ENCODE data around the gene BANP.
"Not testable (repeated sequence)": the region's sequence is repeated elsewhere in the genome, so short reads cannot be mapped to it uniquely, and the experiment has no call there.

Gene BANP

DNA sequence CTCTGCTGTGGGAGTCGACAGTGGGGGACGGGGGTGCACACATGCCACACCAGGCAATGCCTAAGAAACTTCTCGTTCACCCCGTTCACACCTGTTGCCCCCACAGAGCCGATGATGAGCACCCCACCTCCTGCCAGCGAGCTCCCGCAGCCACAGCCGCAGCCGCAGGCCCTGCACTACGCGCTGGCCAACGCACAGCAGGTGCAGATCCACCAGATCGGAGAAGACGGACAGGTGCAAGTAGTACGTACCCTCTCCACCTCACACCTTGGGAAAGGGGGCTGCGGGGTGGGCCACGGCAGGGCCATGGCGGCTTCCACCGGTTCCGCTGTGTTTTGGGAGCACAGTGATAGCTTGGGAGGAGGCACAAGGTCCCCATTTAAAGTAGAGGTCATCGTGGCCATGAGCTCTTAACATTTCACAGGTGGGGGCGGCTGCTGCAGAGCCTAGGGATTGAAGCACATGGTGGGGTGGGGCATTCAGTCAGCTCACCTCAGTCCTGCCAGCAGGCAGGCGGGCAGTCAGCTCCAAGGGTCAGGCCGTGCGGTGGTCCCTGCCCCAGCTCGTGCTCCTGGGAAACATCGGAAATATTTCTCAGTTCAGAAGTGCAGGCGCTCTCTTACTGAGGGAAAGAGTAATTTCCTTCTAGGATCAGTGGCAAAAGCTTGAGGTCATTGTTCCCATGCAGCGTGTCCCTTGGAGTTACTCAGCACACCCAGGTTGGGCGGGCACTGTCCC lies 81.9 kb downstream of the BANP start:
- DNase-seq (ENCODE audit: low read depth): not testable (repeated sequence)

DNA sequence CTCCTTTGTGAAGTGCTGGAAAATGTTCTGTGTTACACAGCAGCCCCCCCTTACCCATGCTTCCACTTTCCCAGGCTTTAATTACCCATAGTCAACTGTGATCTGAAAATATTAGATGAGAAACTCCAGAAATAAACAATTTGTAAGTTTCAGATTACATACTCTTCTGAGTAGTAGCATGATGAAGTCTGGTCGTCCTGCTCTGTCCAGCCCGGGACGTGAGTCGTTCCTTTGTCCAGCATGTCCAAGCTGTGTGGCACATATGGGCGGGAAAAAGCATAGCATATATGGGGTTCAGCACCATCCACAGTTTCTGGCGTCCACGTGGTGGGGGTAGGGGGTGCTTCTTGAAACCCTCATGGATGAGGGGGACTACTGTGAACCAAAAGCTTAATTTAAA lies 83.5 kb downstream of the BANP start:
- no peak for DNase-seq (ENCODE audit: low read depth)

DNA sequence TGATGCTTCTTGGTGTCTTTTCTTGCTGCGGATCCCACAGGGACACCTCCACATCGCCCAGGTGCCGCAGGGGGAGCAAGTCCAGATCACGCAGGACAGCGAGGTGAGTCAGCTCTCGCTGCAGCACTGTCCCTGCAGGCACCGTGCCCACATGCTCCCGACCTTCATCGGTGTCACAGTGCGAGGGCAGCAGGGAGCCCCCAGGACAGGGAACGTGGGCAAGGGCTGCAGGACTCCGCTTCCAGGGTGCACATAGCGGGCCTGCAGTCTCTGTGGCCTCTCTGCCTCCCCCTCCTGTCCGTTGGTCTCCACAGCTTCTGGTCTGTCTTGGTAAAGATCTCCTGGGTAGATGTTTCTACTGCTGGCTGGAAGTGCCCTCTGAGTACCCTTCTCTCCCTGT lies 84.1 kb downstream of the BANP start:
- no peak for DNase-seq (ENCODE audit: low read depth)

DNA sequence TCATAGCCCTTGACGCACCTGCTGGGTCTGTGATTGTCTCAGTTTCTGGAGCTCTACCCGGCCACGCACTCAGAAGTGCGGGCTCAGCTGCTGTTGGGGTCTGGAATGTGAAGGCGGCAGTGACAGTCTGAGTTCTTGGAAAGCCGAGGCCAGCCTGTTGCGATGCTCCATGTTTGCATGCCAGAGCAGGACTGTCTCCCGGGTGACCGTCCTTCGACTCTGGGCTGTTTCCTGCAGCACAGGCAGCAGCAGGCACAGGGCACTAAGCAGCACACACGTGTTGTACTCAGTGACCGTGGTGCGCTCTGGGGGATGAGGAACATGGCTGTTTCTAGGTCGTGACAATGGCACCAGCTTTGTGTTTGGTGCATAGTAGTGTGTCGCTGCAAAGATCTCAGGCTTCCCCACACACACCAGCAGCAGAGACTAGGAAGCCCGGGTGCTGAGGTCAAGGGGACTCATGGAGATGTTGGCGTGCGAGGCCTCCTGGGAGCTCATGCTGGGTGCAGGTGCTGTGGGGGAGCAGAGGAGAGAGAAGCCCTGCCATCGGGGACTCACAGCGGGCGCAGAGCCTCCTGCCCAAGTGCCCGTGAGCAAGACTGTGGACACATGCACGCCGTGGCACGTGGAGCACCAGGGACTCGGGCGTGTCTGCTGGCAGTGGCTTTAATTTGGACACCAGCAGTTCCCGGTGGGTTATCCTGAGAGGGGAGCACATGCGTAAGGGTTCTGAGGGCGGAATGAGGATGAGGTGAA lies 84.8 kb downstream of the BANP start:
- not testable (repeated sequence) for DNase-seq (ENCODE audit: low read depth)

DNA sequence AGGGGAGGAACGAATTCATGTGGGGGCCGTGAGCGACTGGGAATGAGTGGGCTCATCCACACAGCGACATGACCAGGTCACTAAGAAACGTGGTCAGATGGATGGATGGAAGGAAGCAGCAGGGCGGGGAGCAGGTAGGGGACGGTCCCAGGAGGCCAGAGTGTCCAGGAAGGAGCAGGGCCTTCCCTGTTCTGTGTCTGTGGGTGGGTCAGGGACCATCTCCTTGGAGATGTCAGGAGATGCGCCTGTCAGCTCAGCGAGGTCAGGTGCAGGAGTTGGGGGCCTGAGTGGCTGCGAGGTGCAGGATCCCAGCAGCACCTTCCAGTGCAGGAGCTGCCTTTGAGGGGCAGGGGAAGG lies 85.4 kb downstream of the BANP start:
- DNase-seq (ENCODE audit: low read depth): not testable (repeated sequence)

DNA sequence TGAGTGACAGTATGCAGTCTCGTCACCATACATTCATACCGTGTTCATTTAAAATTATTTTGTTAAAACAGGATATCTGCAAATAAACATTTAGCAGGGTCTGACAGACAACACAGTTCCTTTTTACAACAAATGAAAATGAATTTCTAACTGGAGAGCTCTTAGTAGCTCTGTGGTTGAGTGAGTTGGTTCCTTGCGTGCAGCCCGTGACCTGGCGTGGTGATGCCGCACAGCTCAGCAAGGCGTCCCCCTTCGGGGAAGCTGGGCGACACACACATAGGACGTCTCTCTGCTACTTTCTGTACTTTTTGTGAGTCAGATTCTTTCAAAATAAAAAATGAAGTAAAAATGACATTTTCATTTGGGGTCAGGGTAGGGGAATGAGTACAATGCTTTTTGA lies 86.1 kb downstream of the BANP start:
- DNase-seq (ENCODE audit: low read depth): not testable (repeated sequence)

DNA sequence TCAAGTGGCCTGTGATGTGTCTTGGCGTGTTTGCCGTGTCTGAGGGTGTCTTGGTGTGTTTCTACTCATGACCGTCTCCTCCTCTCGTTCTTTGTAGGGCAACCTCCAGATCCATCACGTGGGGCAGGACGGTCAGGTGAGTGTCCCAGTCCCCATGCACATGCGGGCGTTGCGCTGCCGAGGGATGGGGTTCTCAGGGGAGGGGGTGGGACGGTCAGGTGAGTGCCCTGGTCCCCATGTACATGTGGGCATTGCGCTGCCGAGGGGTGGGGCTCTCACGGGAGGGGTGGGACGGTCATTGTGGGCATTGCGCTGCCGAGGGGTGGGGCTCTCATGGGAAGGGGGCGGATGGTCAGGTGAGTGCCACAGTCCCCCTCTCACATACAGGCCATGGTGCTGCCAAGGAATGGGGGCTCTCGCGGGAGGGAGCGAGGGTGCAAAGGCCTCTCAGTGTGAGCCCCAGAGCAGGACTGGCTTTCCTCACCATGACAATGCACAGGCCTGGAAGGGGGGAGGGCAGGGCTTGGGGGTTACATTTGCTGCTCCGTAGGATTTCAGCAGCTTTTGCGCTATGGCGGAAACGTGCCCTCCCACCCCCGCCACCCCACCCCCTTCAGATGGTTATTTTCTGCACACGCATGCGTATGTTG lies 86.8 kb downstream of the BANP start:
- DNase-seq (ENCODE audit: low read depth): not testable (repeated sequence)

DNA sequence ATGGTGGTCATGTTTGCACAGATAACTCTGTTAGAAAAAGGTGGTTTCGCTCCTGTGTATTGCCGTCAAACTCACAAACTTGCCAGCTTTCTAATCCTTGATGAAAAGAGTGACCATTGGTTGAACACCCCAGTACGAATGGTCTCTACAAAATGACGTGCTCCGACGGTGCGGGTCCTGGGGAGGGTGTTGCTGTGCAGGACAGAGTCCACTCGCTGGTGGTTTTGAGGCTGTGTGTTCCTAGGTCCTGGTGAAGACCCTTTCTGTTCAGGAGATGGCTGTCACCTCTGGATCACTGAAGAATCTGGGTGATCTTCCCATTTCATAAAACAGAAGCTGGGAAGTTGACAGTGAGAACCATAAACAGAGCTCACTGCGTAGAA lies 87.3 kb downstream of the BANP start:
- DNase-seq (ENCODE audit: low read depth): not testable (repeated sequence)

DNA sequence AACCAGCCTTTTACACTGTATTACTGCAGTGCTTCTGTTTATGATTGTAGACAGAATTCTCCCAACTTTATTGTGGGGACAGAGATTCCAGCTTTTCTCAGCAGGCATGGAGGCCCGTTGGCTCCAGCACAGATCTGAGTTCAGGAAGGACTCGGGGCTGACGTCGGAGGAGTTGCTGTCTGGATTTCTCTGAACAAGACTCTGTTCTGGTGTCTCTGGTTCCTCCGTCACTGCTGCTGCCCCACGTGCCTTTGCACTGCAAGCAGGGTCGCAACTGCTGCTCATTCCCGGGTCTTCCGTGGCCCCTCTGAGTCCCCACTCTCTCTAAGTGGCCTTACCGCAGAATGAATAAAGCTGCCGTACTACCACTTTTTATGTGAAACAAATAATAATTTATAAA lies 88.4 kb downstream of the BANP start:
- no peak for DNase-seq (ENCODE audit: low read depth)

DNA sequence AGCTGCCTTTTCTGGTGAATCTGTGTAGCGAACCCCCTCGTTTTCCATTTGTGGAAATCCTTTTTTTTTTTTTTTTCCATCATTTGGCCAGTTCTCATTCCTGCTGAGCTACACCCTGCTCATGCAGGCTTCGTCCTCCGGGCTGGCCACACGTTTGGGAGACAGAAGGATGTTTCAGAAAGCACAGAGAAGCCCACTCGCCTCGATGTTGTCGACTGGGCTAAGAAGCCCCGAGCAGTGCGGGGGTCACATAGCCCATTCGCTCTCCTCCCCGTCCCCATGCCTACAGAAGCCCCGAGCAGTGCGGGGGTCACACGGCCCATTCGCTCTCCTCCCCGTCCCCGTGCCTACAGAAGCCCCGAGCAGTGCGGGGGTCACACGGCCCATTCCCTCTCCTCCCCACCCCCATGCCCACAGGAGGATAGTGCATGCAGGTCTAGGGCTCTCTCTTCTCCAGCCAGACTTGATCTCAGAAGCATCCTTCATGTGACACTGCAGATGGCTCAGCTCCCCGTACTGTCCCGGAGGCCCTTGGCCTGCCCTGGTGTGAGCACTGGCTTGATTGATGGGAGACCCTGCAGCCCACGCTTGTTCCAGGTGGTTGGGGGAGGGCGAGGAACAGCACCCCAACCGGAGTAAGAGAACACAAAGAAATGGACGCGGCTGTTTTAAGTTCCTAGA lies 89.1 kb downstream of the BANP start:
- DNase-seq (ENCODE audit: low read depth): not testable (repeated sequence)

DNA sequence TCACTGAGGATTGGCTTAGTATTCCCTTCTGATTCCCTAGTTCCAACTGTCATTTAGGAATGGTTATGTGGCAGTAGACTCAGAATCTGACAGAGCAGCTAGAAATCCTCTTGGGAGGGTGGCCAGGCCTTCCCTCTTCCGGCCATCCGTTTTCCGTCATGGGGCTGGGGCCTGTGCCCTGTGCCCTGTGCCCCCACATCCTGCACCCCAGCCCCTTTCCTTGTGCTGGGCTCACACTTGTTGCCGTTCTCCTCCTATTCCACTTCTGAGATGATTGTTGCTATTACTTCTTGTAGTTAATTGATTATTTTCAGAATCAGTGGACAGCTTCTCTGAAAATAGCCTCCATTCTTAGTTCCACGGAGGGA lies 89.6 kb downstream of the BANP start:
- not testable (repeated sequence) for DNase-seq (ENCODE audit: low read depth)

DNA sequence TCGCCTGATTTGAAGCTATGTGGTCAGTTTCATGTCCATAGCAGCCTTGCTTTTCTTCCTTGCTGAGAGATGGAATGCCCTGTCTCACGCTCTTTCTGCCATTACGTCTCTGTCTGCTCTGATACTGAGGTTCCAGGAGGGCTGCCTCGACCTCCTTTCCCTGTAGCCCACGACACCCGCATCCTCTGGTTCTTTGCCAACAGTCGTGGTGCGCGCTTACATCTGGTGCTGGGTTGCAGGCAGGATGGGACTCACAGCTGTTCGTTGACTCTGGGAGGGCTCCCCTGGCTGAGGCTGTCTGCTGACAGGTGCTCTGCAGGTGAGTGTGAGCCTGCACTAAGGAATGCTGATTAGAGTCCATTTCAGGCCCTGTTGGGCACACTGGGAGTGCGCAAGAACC lies 90.3 kb downstream of the BANP start:
- DNase-seq (ENCODE audit: low read depth): not testable (repeated sequence)

DNA sequence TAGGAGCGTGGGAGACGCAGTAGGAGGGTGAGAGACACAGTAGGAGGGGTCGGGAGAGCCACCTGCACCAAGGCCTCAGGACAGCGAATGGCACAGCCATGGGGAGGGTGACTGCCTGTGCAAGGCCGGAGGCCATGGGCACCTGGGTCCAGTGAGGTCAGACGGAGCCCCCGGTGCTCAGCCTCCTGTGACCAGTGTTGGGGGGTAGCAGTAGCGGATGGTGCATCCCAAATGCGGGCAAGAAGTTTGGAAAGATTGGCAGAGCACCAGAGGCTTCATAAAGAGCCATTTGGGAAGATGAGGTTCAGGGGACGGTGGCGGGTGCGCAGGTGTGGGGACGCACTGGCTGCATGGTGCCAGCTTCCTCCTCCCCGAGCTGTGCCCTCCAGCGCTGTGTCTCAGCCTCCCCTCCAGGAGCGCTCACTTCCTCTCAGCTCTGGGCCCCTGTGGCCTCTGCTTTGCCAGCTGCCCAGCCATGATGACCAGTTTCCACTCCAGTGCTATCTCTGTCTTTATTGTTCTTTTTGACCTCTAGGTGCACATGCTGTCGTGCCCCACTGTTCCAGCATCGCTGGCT lies 90.8 kb downstream of the BANP start:
- DNase-seq (ENCODE audit: low read depth): not testable (repeated sequence)

DNA sequence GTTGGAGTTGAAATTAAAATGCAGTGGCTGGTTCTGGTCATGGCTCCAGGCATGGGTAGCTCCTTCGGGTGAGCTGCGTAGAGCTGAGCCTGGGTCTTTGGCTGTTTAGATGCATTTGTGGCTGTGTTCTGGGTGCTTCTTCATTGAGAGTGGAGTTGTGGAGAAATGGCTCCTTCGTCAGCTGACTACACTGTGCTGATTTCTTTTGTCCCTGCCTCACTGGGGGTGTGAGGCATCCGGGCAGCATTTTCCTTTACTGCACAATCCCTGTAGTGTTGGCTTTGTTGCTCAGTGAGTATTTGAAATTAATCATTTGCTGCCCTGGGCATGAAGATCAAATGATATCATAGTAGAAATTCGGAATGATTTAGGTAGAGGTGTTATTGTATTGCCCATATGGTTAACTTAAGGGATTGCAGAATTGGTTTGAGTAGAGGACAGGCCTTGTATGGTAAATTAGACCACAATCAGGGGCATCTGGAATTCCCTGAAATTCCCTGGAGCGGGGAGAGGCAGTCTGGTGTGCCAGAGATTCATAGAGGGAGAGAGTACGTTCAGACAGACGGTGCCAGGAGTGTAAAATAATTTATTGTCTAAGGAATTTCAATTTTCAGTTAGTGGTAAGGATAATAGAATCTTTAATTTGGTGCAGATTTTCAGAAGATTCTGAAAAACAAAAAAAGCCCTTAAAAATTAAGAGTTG lies 92.1 kb downstream of the BANP start:
- not testable (repeated sequence) for DNase-seq (ENCODE audit: low read depth)

DNA sequence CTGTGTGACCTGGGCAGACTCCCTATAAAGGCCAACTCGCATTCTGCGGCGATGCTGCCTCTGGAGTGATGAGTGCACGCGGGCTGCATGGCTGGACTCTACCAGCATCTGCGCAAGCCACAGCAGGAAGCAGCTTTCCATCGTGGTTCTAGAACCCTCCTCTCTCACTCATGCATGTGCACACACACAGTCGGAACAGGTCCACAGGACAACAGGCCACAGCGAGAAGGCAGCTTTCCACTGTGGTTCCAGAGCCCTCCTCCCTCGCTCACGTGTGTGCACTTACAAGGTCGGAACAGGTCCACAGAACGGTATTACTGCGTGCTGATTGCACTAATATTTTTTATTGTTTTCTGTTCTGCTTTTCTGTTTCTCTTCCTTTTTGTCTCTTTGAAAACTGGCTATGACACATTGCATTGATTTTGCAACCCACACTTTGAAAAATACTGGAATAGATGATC lies 92.9 kb downstream of the BANP start:
- not testable (repeated sequence) for DNase-seq (ENCODE audit: low read depth)

DNA sequence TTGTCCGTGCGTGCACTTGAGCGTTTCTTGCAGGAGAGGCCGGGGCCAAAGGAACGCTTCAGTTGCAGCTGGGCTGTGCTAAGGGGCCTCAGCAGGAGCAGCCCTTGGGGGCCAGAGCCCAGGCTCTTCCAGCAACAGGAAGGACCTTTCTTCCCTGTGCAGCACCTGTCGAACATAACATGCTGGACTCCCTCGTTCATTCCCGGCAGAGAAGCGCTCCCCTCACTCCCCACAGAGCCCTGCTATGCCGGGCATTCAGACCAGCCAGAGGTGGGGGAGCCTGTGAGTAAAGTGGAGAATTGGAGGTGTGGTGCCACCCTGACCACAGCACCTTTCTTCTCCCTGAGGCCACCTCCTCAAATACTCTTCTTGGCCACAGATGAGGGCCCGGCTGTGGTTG lies 94.1 kb downstream of the BANP start:
- DNase-seq (ENCODE audit: low read depth): not testable (repeated sequence)

DNA sequence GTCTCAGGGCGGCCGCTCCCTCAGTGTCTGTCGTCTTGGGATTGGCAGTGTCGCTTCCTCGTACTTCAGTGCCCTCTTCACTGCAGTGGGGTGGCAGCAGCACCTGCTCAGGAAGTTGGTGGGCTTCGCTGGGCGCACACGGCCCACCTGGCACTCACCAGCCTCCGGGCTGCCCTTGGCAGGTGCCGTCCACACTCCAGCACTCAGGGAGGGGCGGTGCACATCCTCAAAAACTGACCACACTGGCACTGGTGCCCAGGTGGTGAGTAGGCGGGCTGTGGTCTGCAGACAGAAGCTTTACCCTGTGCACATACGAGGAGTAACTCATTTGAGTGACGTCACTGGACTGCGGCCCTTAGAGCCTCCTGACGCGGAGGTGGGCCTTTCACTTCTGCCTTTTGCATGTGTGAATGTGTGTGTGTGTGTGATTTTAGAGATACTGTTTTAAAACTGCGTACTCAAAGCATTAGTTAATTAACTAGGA lies 94.6 kb downstream of the BANP start:
- no peak for DNase-seq (ENCODE audit: low read depth)

DNA sequence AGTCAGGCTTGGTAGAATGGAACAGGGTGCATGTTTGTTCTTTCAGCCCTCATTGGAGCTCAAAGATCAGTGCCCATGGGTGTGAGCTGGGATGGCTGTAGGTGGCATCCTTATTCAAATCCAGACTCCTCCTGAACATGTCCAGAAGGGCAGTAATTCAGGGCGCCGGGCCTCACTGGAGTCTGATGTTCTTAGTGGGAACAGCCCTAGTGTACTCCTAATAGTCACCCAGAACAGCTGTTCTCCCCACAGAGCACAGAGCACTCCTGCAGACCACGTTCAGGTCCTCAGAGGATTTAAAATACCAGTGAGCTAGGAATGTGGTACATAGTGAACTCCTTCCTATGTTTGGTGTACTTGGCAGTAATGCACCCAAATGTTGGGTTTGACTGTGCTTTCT lies 96.2 kb downstream of the BANP start:
- DNase-seq (ENCODE audit: low read depth): no peak

DNA sequence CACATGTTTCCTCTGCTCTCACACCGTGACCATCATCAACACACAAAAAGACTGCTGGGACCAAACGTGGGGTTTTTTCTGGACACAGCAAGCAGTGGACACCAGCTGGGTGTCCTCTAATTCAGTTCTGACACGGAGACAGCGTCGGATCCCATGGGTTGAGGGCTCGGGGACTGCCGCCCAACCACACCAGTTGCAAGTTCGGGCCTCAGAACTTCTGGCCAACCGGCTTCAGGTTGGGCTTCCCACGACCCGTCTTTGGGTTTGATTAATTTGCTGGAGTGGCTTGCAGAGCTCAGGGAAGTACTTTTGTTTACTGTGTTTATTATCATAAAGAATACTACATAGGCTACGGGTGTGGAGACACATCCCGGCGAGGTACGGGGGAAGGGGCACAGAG lies 97.8 kb downstream of the BANP start:
- no peak for DNase-seq (ENCODE audit: low read depth)

DNA sequence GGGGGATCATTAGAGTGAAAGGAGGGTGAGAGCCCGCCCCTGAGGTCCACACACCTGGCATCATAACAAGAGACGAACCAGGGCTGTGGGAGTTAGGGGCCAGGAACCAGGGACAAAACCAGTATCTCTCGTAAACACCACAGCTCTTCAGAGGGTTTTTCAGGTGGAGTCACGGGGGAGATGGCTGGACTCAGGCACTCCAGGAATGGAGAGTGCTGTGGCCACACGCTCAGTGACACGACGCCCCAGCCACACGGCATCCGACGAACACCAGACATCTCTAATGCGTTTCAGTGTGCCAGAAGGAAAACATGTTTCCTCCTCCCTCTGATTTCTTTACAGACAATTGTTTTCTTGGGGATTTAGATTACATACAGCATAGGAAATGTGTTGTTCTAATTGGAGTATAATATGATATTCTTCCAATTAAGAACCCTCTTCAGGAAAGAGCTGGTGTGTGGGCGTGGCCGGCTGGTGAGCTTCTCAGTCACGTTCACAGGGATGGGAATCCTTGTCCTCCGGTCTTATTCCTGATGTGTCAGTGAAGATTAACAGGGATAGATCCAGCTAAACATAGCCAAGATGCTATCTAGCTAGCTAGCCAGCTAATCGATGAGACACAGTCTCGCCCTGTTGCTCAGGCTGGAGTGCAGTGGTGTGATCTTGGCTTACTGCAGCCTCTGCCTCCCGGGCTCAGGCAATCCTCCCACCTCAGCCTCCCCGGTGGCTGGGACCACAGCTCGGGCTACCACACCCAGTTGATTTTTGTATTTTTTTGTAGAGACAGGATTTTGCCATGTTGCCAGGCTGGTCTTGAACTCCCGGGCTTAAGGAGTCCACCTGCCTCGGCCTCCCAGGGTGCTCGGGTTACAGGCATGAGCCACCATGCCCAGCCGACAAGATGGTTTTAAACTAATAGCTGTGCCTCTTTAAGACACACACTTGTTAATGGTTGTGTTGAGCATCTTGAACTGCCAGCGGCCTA lies 98.6 kb downstream of the BANP start:
- DNase-seq (ENCODE audit: low read depth): no peak
